HS-5 (cell line): Measurements from ENCODE around the gene SF3A1.

Source experiments
- DNase-seq: peaks from one replicate; pipeline ENCODE4 v3.0.0-alpha.2; 2012; ENCODE audit warnings: low read depth

The SF3A1 gene

GRCh38 chr22:30305519-30305905 lies 51.2 kb downstream of the SF3A1 start:
- no peak for DNase-seq

- DNase-seq, result no peak
These were observed 52.0 kb downstream of the SF3A1 start for GRCh38 chr22:30304495-30305244.

- DNase-seq, result no peak
These were observed 53.9 kb downstream of the SF3A1 start for GRCh38 chr22:30302810-30303138.

GRCh38 chr22:30301995-30302809 lies 54.5 kb downstream of the SF3A1 start:
- DNase-seq, result no peak

- DNase-seq, result no peak
These were observed 57.4 kb downstream of the SF3A1 start for GRCh38 chr22:30299322-30299721.

- DNase-seq, result no peak
These were observed 58.5 kb downstream of the SF3A1 start for GRCh38 chr22:30297991-30298701.

- no peak for DNase-seq
These were observed 59.3 kb downstream of the SF3A1 start for GRCh38 chr22:30297276-30297990.

GRCh38 chr22:30296833-30297232 lies 59.9 kb downstream of the SF3A1 start:
- DNase-seq, result no peak

GRCh38 chr22:30296324-30296723 lies 60.4 kb downstream of the SF3A1 start:
- DNase-seq, result no peak

- no peak for DNase-seq
These were observed 61.1 kb downstream of the SF3A1 start for GRCh38 chr22:30295576-30295975.

- DNase-seq, result no peak
These were observed 61.9 kb downstream of the SF3A1 start for GRCh38 chr22:30294830-30295229.

GRCh38 chr22:30294066-30294465 lies 62.6 kb downstream of the SF3A1 start:
- DNase-seq, result no peak

- no peak for DNase-seq
These were observed 63.7 kb downstream of the SF3A1 start for GRCh38 chr22:30293026-30293425.

- no peak for DNase-seq
These were observed 64.4 kb downstream of the SF3A1 start for GRCh38 chr22:30292069-30292970.

GRCh38 chr22:30291058-30291892 lies 65.4 kb downstream of the SF3A1 start:
- no peak for DNase-seq

- no peak for DNase-seq
These were observed 66.2 kb downstream of the SF3A1 start for GRCh38 chr22:30290342-30291057.

- DNase-seq, result no peak
These were observed 66.7 kb downstream of the SF3A1 start for GRCh38 chr22:30289980-30290313.

GRCh38 chr22:30289141-30289979 lies 67.3 kb downstream of the SF3A1 start, which contains the start of gene CASTOR1:
CASTOR1 (minus strand) TSS chr22:30289505; CDS start chr22:30289497, 8 bp downstream.
- peak; percentile 88 for DNase-seq
